ENCODE results near the gene CACNA1C. TPM values are rescaled to one million over a fixed set of nuclear protein-coding genes. Genes with fewer than 3 reads are reported as not detected.
"Not testable (repeated sequence)": the region's sequence is repeated elsewhere in the genome, so short reads cannot be mapped to it uniquely, and the experiment has no call there.

CACNA1C gene
- polyA plus RNA-seq, 2 donors = 2.1 to 2.5 TPM

DNA sequence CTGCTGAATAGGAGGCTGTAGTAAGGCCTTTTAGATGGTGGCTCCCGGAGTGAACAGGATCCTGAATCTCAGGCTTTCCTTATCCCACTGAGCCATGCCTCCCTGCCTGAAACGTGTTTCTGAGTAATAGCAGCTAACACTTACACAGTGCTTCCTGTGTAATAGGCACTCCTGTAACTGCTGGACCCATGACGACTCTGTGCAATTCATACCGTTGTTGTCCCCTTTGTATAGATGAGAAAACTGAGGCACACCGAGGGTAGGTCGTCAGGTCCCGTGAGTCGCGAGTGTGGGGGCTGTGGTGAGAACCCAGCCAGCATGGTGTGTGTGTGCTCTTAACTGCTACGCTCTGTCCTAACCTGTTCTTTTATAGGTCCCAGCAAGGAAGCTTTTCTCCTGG, 193.6 kb downstream of the CACNA1C start:
- H3K9me3 ChIP-seq (ENCODE audit: control insufficient read depth in 2 of 2, insufficient read depth in 1 of 2, low read depth in 1 of 2, low read length in 1 of 2) = no peaks in the 10 kb centered on the region
- peaks cover 0 to 2% of the 10 kb centered on the region in 2 donors for H3K4me1 ChIP-seq (ENCODE audit: control insufficient read depth in 2 of 2, insufficient read depth in 2 of 2, low read length in 1 of 2)
- H3K36me3 ChIP-seq (ENCODE audit: control insufficient read depth in 2 of 2, insufficient read depth in 2 of 2, low read length in 1 of 2) = no peaks in the 10 kb centered on the region
- 77 to 80% methylated on average over 10 of the region's 10 CpGs for WGBS, 2 donors
- no peak overlapping the region for H3K27ac ChIP-seq (ENCODE audit: low read depth in 2 of 2, low read length in 1 of 2)
- H3K4me3 ChIP-seq (ENCODE audit: low read depth in 1 of 2, low read length in 2 of 2) = no peak overlapping the region
- H3K27me3 ChIP-seq (ENCODE audit: control insufficient read depth in 1 of 2, insufficient read depth in 2 of 2, low read length in 2 of 2) = no peaks in the 10 kb centered on the region

DNA sequence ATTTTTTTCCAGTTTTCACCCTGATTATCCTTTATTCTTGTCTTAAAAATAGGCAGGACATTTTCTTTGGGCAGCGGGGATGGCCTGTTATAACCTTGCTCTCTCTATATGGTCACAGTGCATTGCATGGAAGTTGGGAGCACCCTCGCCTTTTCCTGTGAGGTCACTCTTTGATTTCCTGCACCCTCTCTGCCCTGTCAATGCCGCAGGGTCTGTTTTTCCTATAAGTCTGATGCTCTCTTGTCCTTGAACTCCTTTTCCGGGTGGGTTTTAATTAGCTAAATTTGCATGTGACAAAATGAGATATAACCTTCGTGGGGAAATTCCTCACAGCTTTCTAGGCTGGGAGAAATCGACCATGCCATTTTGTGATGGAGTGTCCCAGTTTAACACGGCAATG, 194.3 kb downstream of the CACNA1C start:
- no peak overlapping the region for H3K4me3 ChIP-seq (ENCODE audit: low read depth in 1 of 2, low read length in 2 of 2)
- no peaks in the 10 kb centered on the region for H3K27me3 ChIP-seq (ENCODE audit: control insufficient read depth in 1 of 2, insufficient read depth in 2 of 2, low read length in 2 of 2)
- H3K27ac ChIP-seq (ENCODE audit: low read depth in 2 of 2, low read length in 1 of 2) = no peak overlapping the region
- H3K36me3 ChIP-seq (ENCODE audit: control insufficient read depth in 2 of 2, insufficient read depth in 2 of 2, low read length in 1 of 2) = no peaks in the 10 kb centered on the region
- H3K9me3 ChIP-seq (ENCODE audit: control insufficient read depth in 2 of 2, insufficient read depth in 1 of 2, low read depth in 1 of 2, low read length in 1 of 2) = no peaks in the 10 kb centered on the region
- no peaks in the 10 kb centered on the region for H3K4me1 ChIP-seq (ENCODE audit: control insufficient read depth in 2 of 2, insufficient read depth in 2 of 2, low read length in 1 of 2)
- 71% methylated on average over 7 of the region's 7 CpGs for WGBS, 2 donors

- Histone ChIP-seq H3K36me3 (ENCODE audit: control insufficient read depth in 2 of 2, insufficient read depth in 2 of 2, low read length in 1 of 2) (no peaks in the 10 kb centered on the region), H3K4me1 (ENCODE audit: control insufficient read depth in 2 of 2, insufficient read depth in 2 of 2, low read length in 1 of 2) (no peaks in the 10 kb centered on the region), H3K4me3 (ENCODE audit: low read depth in 1 of 2, low read length in 2 of 2) (no peak overlapping the region), H3K27ac (ENCODE audit: low read depth in 2 of 2, low read length in 1 of 2) (no peak overlapping the region), H3K27me3 (ENCODE audit: control insufficient read depth in 1 of 2, insufficient read depth in 2 of 2, low read length in 2 of 2) (no peaks in the 10 kb centered on the region), H3K9me3 (ENCODE audit: control insufficient read depth in 2 of 2, insufficient read depth in 1 of 2, low read depth in 1 of 2, low read length in 1 of 2) (no peaks in the 10 kb centered on the region)
- WGBS, 2 donors = 49 to 55% methylated on average over 5 of the region's 5 CpGs
These were observed 194.8 kb downstream of the CACNA1C start for GRCh38 chr12:2247596-2247995.

GRCh38 chr12:2248087-2248900, 195.5 kb downstream of the CACNA1C start:
- Histone ChIP-seq H3K36me3 (ENCODE audit: control insufficient read depth in 2 of 2, insufficient read depth in 2 of 2, low read length in 1 of 2) (no peaks in the 10 kb centered on the region), H3K4me1 (ENCODE audit: control insufficient read depth in 2 of 2, insufficient read depth in 2 of 2, low read length in 1 of 2) (no peaks in the 10 kb centered on the region), H3K27ac (ENCODE audit: low read depth in 2 of 2, low read length in 1 of 2) (peak overlapping the region; percentile 1 to 23), H3K27me3 (ENCODE audit: control insufficient read depth in 1 of 2, insufficient read depth in 2 of 2, low read length in 2 of 2) (no peaks in the 10 kb centered on the region), H3K9me3 (ENCODE audit: control insufficient read depth in 2 of 2, insufficient read depth in 1 of 2, low read depth in 1 of 2, low read length in 1 of 2) (no peaks in the 10 kb centered on the region), H3K4me3 (ENCODE audit: low read depth in 1 of 2, low read length in 2 of 2) (no peak overlapping the region)
- WGBS, 2 donors = 63 to 74% methylated on average over 17 of the region's 17 CpGs

GRCh38 chr12:2248901-2249381, 196.2 kb downstream of the CACNA1C start:
- WGBS, 2 donors = 50 to 64% methylated on average over 8 of the region's 8 CpGs
- Histone ChIP-seq H3K27me3 (ENCODE audit: control insufficient read depth in 1 of 2, insufficient read depth in 2 of 2, low read length in 2 of 2) (no peaks in the 10 kb centered on the region), H3K36me3 (ENCODE audit: control insufficient read depth in 2 of 2, insufficient read depth in 2 of 2, low read length in 1 of 2) (no peaks in the 10 kb centered on the region), H3K4me1 (ENCODE audit: control insufficient read depth in 2 of 2, insufficient read depth in 2 of 2, low read length in 1 of 2) (no peaks in the 10 kb centered on the region), H3K4me3 (ENCODE audit: low read depth in 1 of 2, low read length in 2 of 2) (no peak overlapping the region), H3K27ac (ENCODE audit: low read depth in 2 of 2, low read length in 1 of 2) (peak overlapping the region in 1 of 2 donors; percentile 23), H3K9me3 (ENCODE audit: control insufficient read depth in 2 of 2, insufficient read depth in 1 of 2, low read depth in 1 of 2, low read length in 1 of 2) (no peaks in the 10 kb centered on the region)

GRCh38 chr12:2250797-2251196, 198.0 kb downstream of the CACNA1C start:
- H3K27me3 ChIP-seq (ENCODE audit: control insufficient read depth in 1 of 2, insufficient read depth in 2 of 2, low read length in 2 of 2) = no peaks in the 10 kb centered on the region
- H3K4me1 ChIP-seq (ENCODE audit: control insufficient read depth in 2 of 2, insufficient read depth in 2 of 2, low read length in 1 of 2) = no peaks in the 10 kb centered on the region
- no peaks in the 10 kb centered on the region for H3K36me3 ChIP-seq (ENCODE audit: control insufficient read depth in 2 of 2, insufficient read depth in 2 of 2, low read length in 1 of 2)
- WGBS, 2 donors = 81 to 83% methylated on average over 5 of the region's 5 CpGs
- peaks cover 0 to 2% of the 10 kb centered on the region in 2 donors for H3K9me3 ChIP-seq (ENCODE audit: control insufficient read depth in 2 of 2, insufficient read depth in 1 of 2, low read depth in 1 of 2, low read length in 1 of 2)
- H3K27ac ChIP-seq (ENCODE audit: low read depth in 2 of 2, low read length in 1 of 2) = peak overlapping the region in 1 of 2 donors; percentile 27
- no peak overlapping the region for H3K4me3 ChIP-seq (ENCODE audit: low read depth in 1 of 2, low read length in 2 of 2)

- H3K9me3 ChIP-seq (ENCODE audit: control insufficient read depth in 2 of 2, insufficient read depth in 1 of 2, low read depth in 1 of 2, low read length in 1 of 2) = peaks cover 0 to 3% of the 10 kb centered on the region in 2 donors
- WGBS, 2 donors = 76 to 78% methylated on average over 8 of the region's 8 CpGs
- H3K36me3 ChIP-seq (ENCODE audit: control insufficient read depth in 2 of 2, insufficient read depth in 2 of 2, low read length in 1 of 2) = no peaks in the 10 kb centered on the region
- no peaks in the 10 kb centered on the region for H3K27me3 ChIP-seq (ENCODE audit: control insufficient read depth in 1 of 2, insufficient read depth in 2 of 2, low read length in 2 of 2)
- no peak overlapping the region for H3K27ac ChIP-seq (ENCODE audit: low read depth in 2 of 2, low read length in 1 of 2)
- H3K4me1 ChIP-seq (ENCODE audit: control insufficient read depth in 2 of 2, insufficient read depth in 2 of 2, low read length in 1 of 2) = no peaks in the 10 kb centered on the region
- no peak overlapping the region for H3K4me3 ChIP-seq (ENCODE audit: low read depth in 1 of 2, low read length in 2 of 2)
These were observed 198.9 kb downstream of the CACNA1C start for GRCh38 chr12:2251526-2252209.

DNA sequence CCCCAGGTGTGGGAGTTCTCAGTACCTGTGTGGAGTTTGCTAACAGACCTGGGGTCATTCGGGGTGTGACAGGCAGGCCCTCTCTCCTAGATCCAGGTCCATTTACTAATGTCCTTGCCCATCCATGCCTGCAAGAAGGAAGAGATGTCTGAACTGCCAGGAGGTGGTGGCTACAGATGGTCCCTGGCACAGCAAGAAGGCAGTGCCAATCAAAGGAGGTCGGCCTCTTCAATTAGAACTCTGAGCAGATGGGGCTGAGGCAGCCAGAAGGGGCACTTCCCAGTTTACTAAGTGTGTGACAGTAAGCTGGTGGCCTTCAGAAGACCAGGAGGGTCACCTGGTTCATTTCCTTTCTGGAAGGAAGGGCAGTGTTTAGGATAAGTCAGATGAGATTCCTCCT, 202.5 kb downstream of the CACNA1C start:
- H3K27me3 ChIP-seq (ENCODE audit: control insufficient read depth in 1 of 2, insufficient read depth in 2 of 2, low read length in 2 of 2) = no peaks in the 10 kb centered on the region
- H3K4me3 ChIP-seq (ENCODE audit: low read depth in 1 of 2, low read length in 2 of 2) = no peak overlapping the region
- no peaks in the 10 kb centered on the region for H3K4me1 ChIP-seq (ENCODE audit: control insufficient read depth in 2 of 2, insufficient read depth in 2 of 2, low read length in 1 of 2)
- H3K36me3 ChIP-seq (ENCODE audit: control insufficient read depth in 2 of 2, insufficient read depth in 2 of 2, low read length in 1 of 2) = no peaks in the 10 kb centered on the region
- H3K9me3 ChIP-seq (ENCODE audit: control insufficient read depth in 2 of 2, insufficient read depth in 1 of 2, low read depth in 1 of 2, low read length in 1 of 2) = peaks cover 0 to 3% of the 10 kb centered on the region in 2 donors
- no peak overlapping the region for H3K27ac ChIP-seq (ENCODE audit: low read depth in 2 of 2, low read length in 1 of 2)
- 87 to 91% methylated on average over 2 of the region's 2 CpGs for WGBS, 2 donors

DNA sequence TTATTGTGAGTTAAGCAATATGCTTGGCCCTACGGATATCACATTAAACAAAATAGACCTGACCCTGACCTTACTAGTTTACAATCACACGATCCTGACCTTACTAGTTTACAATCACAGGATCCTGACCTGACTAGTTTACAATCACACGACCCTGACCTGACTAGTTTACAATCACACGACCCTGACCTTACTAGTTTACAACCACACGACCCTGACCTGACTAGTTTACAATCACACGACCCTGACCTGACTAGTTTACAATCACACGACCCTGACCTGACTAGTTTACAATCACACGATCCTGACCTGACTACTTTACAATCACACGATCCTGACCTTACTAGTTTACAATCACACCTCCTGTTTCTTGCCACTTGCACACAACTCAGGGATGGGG, 202.9 kb downstream of the CACNA1C start:
- 84 to 87% methylated on average over 9 of the region's 9 CpGs for WGBS, 2 donors
- H3K36me3 ChIP-seq (ENCODE audit: control insufficient read depth in 2 of 2, insufficient read depth in 2 of 2, low read length in 1 of 2) = not testable (repeated sequence)

More for the DNA sequence above, 202.9 kb downstream of the CACNA1C start:
- not testable (repeated sequence) for H3K9me3 ChIP-seq (ENCODE audit: control insufficient read depth in 2 of 2, insufficient read depth in 1 of 2, low read depth in 1 of 2, low read length in 1 of 2); H3K27ac ChIP-seq (ENCODE audit: low read depth in 2 of 2, low read length in 1 of 2); H3K4me3 ChIP-seq (ENCODE audit: low read depth in 1 of 2, low read length in 2 of 2); H3K27me3 ChIP-seq (ENCODE audit: control insufficient read depth in 1 of 2, insufficient read depth in 2 of 2, low read length in 2 of 2); H3K4me1 ChIP-seq (ENCODE audit: control insufficient read depth in 2 of 2, insufficient read depth in 2 of 2, low read length in 1 of 2)

Measured in esophagus (tissue), 2 donors.